GM19043 (cell line): ENCODE results near the gene ABCA1.

Experiments used
- ATAC-seq: cut with Tn5 transposase; IDR thresholded peaks from one replicate; pipeline ENCODE4 v1.9.1; 2021; ENCODE audit warnings: low read depth; ENCODE audit not compliant: unreplicated experiment

ABCA1 gene

DNA sequence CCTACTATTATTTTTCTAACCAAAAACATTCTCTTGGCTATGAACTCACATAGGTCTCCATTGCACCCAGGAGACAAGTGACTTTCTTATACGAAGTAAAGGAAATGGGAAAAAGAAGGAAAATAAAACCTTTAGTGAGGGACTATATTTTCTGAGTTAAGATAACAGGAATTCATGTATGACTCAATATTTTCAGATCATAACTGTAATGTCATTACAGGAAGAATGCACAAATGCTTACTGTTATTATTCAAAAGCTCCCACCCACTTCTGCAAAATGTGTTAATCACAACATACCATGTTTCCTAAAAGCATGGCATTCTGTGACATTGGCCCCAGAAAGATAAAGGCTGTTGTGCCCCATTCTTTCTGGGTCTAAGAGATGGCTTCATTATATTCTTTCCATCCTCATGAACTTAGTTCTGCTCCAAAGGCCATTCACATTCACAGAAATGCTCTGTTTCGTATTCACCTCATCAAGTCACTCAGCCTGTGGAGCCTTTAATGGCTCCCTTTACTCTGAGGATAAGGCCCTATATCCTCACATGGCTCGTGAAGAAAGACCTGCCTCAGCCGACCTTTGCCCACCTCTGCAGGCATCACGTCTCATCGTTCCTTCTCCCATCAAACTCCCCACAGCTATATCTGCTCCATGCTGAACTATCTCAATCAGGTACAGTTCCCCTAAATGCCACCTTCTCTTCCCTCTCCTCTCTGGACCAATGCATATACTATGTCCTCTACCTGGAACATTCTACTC is 77.0 kb downstream of the ABCA1 start:
- ATAC-seq: no peak

DNA sequence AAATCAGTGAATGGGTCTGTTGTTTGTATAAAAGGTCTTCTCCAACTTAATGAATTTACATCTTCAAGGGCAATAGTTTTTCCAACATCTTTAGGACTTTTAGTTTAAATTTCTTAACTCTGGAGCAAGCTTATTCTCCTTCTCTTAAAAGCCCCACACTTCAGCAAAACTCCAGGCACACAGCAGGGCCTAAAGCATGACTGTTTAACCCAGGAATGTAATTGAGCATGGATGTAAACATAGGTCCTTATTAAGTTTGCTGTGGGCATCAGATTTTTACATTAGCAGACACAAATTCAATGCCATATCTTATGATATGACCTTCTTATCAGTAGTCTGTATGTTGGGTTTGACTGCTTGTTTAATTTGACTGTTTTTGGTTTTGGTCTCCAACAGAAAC is 78.9 kb downstream of the ABCA1 start:
- ATAC-seq: no peak

DNA sequence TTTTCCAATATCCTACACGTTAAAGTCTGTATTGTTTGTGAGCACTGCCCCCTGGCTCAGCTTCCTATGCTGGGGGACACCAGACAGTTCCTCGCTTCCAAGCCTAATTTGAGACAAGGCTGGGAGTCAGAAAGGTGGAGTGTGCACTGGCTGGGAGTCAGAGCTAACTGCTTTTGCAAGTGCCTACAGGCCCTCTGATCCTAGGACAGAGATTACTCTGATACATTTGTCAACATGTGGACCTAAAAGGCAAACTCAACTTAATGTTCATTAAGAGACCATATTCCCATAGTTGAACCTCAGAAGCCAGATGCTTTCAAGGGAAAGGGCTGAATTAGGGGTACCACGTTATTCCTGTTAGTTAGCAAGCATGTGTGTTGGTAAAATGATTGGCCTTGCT is 83.2 kb downstream of the ABCA1 start:
- ATAC-seq: no peak

DNA sequence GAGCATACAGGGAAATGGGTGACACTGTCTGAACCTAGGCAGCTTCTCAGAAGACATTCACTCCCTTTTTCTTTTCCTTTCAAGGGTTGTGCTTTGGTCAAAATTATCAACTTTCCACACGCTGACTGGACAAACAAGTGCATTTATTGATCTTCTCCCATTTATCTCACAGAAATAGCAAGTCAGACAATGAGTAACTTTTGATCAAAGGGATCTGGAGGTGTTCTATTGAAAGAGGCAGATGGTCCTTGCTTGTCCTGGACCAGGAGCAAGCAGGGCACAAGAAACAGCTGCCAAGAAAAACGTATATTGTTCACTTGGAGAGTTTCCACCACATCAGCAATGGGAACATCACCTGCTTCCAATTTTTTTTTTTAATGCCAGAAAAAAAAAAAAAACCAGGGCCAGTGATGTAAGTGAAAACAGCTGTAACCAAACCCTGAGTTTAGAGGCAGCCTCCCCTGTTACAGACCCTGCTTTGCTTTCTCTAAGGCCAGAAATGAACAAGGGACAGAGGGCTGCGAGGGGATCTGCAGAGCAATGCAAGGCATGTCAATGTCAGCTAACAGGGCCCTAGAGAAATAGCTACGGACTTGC is 84.2 kb downstream of the ABCA1 start:
- ATAC-seq: no peak

DNA sequence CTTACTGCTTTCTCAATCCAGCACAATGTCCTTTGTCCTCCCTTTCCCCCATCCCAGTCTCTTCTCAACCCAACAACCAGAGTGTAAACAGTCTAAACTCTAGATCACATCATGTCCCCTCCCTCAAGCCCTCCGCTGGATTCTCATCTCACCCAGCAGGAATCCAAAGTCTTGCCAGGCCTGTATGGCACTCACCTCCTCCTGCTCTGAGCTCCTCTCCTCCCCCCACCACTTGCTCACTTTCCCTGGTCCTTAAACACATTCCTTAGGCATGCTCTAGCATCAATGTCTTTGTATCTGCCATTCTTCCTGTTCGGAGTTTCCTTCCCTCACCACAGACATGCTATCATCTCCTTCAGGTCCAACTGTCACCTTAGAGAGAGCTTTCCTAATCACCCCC is 85.3 kb downstream of the ABCA1 start:
- ATAC-seq: no peak

DNA sequence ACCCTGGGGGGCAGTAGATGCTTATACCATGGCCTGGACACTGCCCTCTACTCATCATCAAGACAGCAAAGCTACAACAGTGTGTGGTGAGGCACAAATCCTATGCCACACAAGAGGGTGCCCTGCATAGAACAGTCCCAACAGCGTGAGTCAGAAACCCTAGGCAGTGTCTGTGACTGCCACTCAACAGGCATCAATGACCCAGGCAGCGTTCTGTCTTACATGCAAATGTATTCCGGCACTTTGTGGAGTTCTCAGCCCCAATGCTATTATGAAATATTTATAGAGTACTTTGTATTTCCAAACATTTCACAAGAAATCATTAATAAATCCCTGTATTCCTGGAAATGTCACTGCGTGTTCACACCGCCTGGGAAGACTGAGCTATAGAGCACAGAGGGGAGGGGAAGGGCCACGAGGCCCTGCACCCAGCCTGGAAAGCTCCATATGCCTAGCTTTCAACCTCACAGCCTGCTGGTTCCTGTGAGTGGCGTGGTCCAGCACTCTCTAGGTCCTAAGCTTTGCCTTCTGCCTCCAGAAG is 86.3 kb downstream of the ABCA1 start:
- no peak for ATAC-seq

DNA sequence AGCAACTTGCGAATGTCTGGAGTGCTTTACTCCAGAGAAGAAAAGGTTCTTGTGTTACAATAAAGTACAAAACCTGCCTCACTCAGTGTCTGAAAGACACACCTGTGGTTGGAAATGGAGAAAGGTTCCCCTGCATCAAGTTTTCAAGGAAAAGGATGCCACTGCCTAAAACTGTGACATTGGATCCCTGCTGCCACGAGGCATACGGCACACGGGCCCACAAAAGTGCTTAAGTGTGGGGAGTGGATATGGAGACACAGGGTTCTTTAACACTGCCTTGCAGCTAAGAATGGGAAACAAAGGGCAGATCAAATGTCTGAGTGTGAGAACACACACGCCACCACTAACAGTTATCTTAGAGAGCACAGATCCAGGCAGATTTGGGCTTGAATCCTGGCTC is 89.0 kb downstream of the ABCA1 start:
- ATAC-seq: no peak

DNA sequence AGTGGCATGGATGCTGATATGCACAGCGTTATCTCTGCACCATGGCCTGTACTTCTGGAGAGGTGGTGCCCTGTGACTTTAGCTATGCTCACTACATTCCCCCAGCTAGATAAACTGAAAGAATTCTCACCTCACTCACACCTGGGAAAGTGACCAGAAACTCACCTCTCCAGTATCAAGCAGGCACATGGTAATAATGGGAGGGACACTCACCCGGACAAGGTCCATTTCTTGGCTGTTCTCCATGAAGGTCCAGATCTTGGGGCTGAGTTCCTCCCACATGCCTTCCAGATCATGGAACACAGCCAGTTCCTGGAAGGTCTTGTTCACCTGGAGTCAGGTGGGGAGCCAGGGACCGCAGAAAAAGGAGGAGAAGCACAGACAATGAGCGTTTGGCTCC is 91.2 kb downstream of the ABCA1 start:
- ATAC-seq: no peak

DNA sequence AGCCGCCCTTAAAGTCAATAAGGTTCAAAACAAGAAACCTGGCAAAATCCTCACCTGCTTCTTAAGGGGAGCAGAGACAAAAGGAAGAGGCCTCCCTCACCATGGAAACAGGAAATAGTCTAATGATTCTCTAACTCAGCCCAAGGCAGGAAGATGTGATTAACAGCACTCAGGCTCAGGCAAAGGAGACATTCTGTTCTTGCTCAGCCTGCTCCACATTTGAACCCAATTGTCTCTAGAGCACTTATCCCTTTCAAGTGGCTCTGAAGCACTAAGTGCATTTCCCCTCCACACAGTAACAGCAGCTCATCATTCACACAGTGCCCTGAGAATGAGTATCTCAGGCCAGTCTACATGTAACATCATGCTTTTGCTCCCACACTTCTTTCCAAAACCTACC is 91.7 kb downstream of the ABCA1 start:
- no peak for ATAC-seq

DNA sequence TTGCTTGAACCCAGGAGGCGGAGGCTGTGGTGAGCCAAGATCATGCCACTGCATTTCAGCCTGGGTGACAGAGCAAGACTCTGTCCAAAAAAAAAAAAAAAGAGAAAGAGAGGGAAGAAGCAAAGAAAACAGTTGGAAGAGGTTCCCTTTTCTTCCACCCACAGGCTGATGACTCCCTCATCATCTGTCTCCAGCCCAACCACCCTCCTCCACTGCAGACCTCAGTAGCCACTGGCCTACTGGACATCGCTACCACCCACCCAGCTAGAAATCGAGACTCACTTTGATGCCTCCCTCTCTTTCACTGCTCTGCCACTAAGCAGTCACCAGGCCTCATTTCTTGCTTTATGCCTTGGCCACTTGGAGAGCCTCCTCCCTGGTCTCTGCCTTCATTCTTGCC is 92.8 kb downstream of the ABCA1 start:
- no peak for ATAC-seq

DNA sequence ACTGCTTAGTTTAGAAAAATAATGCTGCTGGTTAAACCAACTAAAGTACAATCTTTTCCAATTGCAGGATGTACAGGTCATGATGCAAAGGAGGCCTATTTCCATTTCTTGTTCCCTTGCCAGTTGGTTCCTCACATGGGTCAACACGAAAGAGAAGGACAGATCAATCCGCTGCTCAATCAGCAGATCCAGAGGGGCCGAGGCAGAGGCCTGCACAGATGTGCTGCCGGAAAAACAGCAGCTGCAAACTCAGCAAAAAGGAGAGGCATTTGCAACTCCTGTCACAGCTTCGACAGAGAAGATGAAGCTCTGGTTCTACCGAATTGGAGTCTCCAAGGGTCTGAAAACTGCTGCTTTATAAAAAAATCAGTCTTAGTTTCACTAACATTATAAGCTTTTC is 94.3 kb downstream of the ABCA1 start:
- no peak for ATAC-seq

DNA sequence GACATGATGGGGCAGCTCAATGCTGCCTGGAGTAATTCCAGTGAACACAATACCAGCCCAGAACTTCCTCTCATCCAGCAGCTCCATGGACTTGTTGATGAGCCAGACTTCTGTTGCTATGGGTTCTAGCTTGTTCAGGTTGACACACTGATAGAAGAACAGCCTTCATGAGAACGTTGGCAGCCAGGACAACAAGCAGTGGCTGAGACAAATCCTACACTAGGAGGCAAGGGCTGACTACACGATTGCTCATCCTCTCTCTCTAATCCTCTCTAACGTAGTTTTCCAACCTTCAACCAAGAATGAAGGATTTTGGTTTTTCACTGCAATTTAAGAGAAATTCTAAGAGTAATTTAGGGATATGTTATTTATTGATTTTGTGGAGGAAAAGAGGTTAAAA is 96.3 kb downstream of the ABCA1 start:
- ATAC-seq: no peak

DNA sequence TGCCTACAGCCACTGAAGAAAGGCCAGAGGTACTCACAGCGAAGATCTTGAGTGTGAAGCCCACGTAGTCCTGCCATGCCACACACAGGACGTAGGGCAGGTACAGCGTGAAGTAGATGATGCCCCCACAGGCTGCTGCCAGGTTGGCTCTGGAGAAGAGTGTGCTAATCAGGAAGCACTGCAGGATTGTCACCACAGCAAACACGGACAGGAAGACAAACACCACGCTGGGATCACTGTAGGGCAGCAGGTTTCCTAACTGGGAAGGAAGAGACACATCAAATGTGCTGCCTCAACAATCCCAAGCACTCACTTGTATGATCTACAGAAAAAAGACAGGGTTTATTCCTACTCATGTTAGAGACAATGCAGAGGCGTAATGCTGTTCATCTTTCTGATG is 101.0 kb downstream of the ABCA1 start:
- no peak for ATAC-seq

DNA sequence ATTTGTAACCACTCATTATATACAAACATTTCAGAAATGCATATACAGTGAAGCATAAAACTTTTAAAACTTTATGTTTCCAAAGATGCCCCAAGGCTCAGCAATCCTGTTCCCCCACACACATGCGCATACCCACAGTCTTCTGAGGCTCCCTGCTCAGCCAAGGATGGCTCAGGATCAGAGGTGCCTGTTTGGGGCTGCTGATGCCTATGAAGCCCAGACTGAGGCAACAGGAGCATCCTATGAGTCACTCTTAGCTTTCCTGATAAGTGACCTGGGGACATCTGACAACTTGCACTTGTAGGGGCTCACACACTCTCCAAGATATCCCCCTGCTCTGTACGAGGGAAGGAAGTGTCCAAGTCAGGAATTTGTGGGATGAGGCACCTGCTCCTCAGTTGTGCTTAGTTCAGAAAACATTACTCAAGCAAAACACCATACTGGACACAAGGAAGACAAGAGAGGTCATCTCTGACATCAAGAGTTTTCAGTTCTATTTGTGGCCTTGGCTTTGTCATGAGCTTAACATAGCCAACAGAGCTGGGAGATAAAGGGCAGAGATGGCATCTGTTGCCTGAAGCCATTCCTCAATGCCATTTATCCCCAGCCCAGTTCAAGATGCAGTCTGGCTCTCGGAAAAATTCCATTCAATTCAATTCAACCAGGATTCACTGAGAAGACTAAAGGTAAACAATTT is 101.7 kb downstream of the ABCA1 start:
- ATAC-seq: no peak

DNA sequence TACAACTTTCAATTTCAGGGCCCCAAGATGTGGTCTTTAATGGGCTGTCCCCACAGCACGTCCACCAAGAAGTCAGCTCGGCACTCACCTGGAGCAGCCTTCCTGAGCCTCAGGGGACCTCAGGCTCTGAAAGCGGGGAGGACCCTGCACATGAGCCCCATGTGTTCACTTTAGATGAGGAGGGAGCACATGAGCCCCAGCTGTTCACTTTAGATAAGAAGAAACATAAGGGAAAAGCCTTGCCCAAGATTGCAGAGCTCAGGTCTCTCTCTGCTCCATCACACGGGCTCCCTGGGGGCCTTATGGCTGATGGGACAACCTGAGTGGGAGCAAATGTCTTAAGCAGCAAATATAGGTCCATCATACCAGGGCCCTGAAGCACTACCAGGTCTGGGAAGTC is 107.6 kb downstream of the ABCA1 start:
- no peak for ATAC-seq

DNA sequence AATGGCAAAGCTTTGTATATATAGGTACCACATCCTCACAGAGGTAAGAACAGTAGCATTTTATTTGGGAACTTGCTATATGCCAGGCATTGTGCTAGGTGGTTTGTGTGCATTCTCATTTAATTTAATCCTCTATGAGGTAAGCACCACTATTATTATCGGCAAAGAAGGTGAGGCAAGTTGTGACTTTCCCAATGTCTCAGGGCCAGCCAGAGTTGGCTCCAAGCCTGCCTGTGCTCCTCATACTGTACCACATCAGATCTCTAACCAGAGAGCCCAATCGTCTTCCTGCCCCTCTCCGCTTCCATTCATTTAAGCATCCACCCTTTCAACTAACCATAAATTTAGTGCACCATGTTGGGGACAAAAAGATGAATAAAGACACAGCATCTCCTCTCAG is 108.9 kb downstream of the ABCA1 start:
- no peak for ATAC-seq

DNA sequence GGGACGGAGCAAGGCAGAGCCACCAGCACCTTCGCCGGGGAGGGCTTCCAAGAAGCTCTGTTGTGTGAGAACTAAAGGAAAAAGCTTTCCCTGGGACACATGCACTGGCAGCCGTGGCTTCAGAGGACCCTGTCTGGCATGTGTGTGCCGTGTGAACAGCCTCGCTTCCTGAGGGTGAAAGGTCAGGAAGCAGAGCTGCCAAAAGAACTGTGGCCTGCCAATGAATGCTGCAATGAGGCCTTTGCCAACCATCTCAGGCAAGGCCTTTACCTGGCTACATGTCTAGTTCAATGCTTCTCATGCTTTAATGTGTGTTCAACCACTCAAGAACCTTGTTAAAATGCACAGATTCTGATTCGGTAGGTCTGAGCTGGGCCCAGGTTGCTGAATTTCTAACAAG is 110.5 kb downstream of the ABCA1 start:
- ATAC-seq: no peak

DNA sequence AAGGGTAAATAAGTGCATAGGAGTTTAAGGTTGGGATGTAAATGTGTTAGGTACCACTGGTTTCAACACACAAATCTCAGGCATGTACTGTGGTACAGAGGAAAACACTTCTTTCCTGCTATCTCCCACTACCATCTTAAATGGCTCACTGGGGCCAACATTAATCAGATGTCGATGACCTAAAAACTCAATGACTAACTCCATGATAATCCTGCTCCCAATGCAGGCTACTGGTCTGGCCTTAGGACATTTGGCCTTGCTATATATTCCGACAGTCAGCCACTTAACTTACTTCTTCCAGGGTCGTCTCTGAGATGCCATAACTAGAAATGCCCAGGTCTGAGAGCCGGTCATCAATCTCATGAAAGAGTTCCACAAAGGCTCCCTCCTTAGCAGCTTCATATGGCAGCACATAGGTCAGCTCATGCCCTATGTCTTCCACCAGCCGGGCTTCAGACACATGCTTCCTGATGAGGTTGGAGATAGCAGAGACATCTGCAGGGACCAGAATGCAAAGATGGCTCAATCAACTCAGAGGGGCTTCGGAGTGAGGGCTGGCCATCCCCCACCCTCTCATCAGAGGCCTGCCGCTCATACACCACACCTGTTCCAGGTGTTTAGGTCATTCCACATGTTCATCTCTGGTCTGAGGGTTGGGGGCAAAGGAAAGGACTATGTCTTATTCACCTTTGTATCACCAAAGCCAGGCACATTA is 111.9 kb downstream of the ABCA1 start:
- ATAC-seq: no peak

DNA sequence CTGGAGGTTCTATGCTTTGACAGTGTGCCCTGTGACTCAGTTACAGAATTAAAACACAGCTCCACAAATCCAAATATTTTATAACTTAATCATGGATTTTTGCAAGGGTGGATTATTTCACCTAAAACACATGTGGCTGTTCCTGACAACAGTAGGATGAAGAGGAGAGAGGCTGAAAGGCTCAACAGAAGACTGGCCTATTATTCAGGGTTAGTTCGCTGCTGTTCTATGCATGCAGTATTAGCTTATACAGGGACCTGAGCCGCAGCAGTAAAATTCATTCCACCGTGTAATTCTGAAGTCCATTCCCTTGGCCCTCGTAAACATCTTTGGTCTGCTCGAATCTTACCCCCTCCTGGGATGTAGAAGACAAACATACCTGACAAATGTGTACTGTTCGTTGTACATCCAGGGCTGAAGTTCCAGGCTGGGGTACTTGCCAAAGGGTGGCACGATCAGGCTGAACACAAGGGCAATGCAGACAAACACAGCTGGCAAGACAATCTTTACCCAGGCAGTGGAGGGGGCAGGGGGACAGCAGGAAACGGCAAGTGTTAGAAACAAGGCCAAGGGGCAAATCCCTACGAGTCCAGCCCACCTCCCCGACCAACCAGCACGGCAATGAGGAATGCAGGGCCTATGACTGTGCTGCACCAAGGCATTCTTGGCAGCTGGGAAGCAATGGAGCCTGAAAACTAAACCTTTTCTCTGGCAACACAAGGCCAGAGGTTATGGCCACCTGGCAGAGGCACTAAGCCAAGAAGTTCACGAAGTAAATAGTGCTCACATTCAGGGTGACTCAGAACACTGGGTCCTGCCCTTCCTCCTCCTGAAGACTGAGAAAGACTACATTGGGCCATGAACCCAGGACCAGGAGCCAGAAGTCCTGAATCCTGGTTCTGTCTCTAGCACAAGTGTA is 117.3 kb downstream of the ABCA1 start:
- no peak for ATAC-seq

DNA sequence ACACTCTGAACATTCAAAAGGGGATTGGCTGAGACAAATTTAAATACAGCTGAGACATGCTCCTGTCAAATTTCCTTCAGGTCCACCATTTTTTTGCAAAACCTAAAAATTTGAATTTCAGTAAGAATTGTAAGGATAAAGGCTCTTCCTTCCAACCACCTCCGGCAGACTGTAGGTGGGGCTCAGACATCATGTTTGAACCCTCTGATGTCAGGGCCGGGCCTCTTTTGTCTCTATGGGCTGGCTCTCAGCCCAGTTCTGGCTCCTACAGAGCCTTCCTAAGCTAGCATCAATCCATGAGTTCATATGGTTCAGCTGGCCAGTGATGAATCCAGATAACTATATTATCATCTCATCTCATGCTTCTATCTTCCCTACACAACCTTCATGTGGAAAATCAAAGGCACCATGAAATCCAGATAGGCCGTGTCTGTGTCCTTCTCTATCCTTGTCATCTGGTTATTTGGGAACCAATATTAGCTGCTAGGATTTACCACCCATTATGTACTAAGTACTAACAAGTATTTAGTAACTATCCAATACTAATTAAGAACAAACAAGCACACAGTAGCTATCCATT is 119.8 kb downstream of the ABCA1 start:
- ATAC-seq: no peak
